IMR-90 (cell line): ENCODE results near the gene RASSF4.

ENCODE experiments used
- CEBPB ChIP-seq: IDR thresholded peaks from 2 replicates; pipeline ENCODE4 v1.6.1; 2012; ENCODE audit warnings: low read depth, low read length, improper control_type of control experiment
- CTCF ChIP-seq: conservative IDR thresholded peaks from 2 replicates; pipeline ENCODE4 v1.5.1; 2012; ENCODE audit warnings: mild to moderate bottlenecking, low read depth, low read length, improper control_type of control experiment
- ELK1 ChIP-seq: fragments of 150-350 bp; IDR thresholded peaks from 2 replicates; pipeline ENCODE4 v1.6.1; 2016; ENCODE audit warnings: low read depth, mild to moderate bottlenecking, low read length, moderate library complexity, borderline replicate concordance
- FOS ChIP-seq: fragments of 150-350 bp; IDR thresholded peaks from 2 replicates; pipeline ENCODE4 v1.6.1; 2016; ENCODE audit warnings: low read depth, low read length
- MAFK ChIP-seq: IDR thresholded peaks from 2 replicates; pipeline ENCODE4 v1.6.1; 2012; ENCODE audit warnings: low read depth, low read length, improper control_type of control experiment
- MXI1 ChIP-seq: IDR thresholded peaks from 2 replicates; pipeline ENCODE4 v1.6.1; 2012; ENCODE audit warnings: low read depth, mild to moderate bottlenecking, low read length, moderate library complexity, borderline replicate concordance
- NFE2L2 ChIP-seq: fragments of 150-350 bp; IDR thresholded peaks from 2 replicates; pipeline ENCODE4 v1.6.1; 2016; ENCODE audit warnings: low read depth, mild to moderate bottlenecking, low read length
- POLR2A ChIP-seq: IDR thresholded peaks from 2 replicates; pipeline ENCODE4 v1.6.1; 2012; ENCODE audit warnings: mild to moderate bottlenecking, low read depth, low read length
- RAD21 ChIP-seq: IDR thresholded peaks from 2 replicates; pipeline ENCODE4 v1.6.1; 2012; ENCODE audit warnings: low read length, improper control_type of control experiment
- RCOR1 ChIP-seq: IDR thresholded peaks from 2 replicates; pipeline ENCODE4 v1.6.1; 2012; ENCODE audit warnings: mild to moderate bottlenecking, low read length, improper control_type of control experiment; ENCODE audit not compliant: insufficient replicate concordance
- RFX5 ChIP-seq: IDR thresholded peaks from 2 replicates; pipeline ENCODE4 v1.8.0; 2012; ENCODE audit warnings: low read depth, mild to moderate bottlenecking, low read length, moderate library complexity
- SMC3 ChIP-seq: fragments of 150-350 bp; IDR thresholded peaks from 2 replicates; pipeline ENCODE4 v1.6.1; 2016; ENCODE audit warnings: low read depth, mild to moderate bottlenecking, antibody characterized with exemption, low read length, moderate library complexity

GRCh38 chr10:44926751-44927351 lies 32.8 kb upstream of the RASSF4 start:
- TF ChIP-seq SMC3 (no peak), CTCF (no peak), ELK1 (no peak), RAD21 (no peak), CEBPB (no peak), POLR2A (no peak), RFX5 (no peak), MXI1 (no peak), FOS (no peak), NFE2L2 (no peak), MAFK (no peak), RCOR1 (no peak)
